GM12873 (cell line): ENCODE measurements around the gene ABCC3.

ENCODE experiments used
- TF ChIP-seq, protein P1 (sequence below): IDR thresholded peaks from 2 replicates; pipeline ENCODE4 v1.5.1; 2012; ENCODE audit warnings: low read depth, mild to moderate bottlenecking, moderate library complexity, low read length, control low read depth; ENCODE audit not compliant: insufficient read depth; ENCODE audit errors: missing control alignments

Gene ABCC3

GRCh38 chr17:50719144-50719923, 84.7 kb downstream of the ABCC3 start, which contains the start of gene LUC7L3:
TSS of gene LUC7L3 (plus strand) at chr17:50719603. CDS start at chr17:50719733, 130 bp downstream.
- TF ChIP-seq, protein P1, sequence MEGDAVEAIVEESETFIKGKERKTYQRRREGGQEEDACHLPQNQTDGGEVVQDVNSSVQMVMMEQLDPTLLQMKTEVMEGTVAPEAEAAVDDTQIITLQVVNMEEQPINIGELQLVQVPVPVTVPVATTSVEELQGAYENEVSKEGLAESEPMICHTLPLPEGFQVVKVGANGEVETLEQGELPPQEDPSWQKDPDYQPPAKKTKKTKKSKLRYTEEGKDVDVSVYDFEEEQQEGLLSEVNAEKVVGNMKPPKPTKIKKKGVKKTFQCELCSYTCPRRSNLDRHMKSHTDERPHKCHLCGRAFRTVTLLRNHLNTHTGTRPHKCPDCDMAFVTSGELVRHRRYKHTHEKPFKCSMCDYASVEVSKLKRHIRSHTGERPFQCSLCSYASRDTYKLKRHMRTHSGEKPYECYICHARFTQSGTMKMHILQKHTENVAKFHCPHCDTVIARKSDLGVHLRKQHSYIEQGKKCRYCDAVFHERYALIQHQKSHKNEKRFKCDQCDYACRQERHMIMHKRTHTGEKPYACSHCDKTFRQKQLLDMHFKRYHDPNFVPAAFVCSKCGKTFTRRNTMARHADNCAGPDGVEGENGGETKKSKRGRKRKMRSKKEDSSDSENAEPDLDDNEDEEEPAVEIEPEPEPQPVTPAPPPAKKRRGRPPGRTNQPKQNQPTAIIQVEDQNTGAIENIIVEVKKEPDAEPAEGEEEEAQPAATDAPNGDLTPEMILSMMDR: no peak

GRCh38 chr17:50719924-50720794, 85.5 kb downstream of the ABCC3 start:
- TF ChIP-seq, protein P1: no peak

DNA sequence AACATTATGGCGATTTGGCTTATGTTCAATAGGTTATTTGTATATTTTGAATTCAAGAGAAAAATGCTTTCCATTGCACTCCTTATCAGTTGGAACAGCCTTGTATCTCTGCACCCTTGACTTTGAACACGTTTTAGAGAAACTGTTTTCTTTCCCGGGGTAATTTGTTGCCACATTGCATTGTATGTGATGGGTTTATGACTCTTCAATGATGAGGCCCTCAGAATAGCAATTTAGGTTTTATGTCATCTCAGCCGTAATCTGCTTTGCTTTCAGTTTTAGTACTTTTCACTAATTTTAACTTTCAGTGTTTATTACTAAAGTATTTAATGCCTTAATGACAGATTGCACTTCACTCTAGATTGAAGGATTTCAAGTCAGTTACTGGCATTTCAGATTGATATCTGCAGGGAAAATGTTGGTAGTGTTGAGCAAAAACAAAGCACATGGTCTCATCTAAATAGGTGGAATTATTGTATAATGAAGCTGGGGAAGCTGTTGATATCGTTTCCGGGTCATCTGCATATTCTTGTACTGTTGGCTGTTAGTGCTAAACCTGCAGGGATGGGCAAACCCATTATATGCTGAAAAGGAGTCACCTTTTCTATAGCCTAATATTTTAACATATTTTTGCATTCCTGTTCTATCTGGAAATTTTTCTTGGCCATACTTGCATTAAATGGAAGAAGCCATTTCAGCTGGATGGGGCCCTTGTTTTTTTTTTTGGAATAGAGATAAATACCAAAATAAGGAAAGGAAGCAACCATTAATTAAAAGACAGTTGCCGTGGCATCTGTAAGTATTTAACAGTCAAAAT, 86.7 kb downstream of the ABCC3 start:
- TF ChIP-seq, protein P1: no peak

DNA sequence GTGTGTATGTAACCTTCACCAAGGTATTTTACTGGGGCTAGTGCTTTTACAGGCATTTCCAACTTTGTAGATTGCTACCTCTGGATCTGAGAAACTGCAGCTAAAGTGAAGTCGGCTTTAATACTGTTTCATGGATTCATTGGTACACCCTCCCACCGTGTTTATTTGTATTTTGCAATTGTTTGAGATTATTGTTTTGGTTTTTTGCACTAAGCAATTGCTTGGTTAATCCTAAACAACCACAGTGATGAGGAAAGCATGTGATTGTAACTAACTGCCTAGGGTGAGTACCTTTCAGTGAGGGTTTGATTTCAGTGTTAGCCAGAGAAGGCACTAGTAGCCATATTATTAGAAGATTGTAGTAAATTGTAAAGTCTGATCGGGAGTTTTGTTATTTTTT, 88.1 kb downstream of the ABCC3 start:
- TF ChIP-seq, protein P1: no peak

GRCh38 chr17:50725769-50726655, 91.3 kb downstream of the ABCC3 start:
- TF ChIP-seq, protein P1: no peak

- TF ChIP-seq, protein P1: no peak
Measured at GRCh38 chr17:50728112-50728429, 93.4 kb downstream of the ABCC3 start.
